ENCODE measurements around the gene FBXW9. TPM values are rescaled to one million over a fixed set of nuclear protein-coding genes. Genes with fewer than 3 reads are reported as not detected.

Gene FBXW9
- total and polyA plus RNA-seq, 2 of the 8 experiments (the other 6 are each of a cell fraction or from before 2014, with no cell fraction given) = 10.8 to 30.1 TPM

- Histone ChIP-seq H3K79me2 (ENCODE audit: control insufficient read depth in 1 of 2, insufficient read depth in 2 of 2, low read length in 2 of 2) (peaks cover 0 to 12% of the 10 kb centered on the region in 2 experiments; a peak in 2 of 4 replicates), H2BK15ac (ENCODE audit: low read length) (no peak overlapping the region), H4K20me1 (replicated peaks in 1 of 2; ENCODE audit: control insufficient read depth in 1 of 2, insufficient read depth in 2 of 2, low read length in 2 of 2) (peaks cover 3 to 23% of the 10 kb centered on the region in 2 experiments), H3K23ac (ENCODE audit: insufficient read length) (no peak overlapping the region), H3K9me3 (ENCODE audit: insufficient read depth in 2 of 2, low read depth in 1 of 2, low read length in 1 of 2) (no peaks in the 10 kb centered on the region; a peak in 1 of 4 replicates), H2BK20ac (ENCODE audit: low read length) (no peak overlapping the region), H4K5ac (ENCODE audit: insufficient read length, low read depth, low read length) (no peak overlapping the region), H2BK5ac (ENCODE audit: low read depth, low read length) (no peak overlapping the region), H3K18ac (ENCODE audit: extremely low read depth, low read length) (no peak overlapping the region), H3K36me3 (ENCODE audit: control insufficient read depth in 2 of 4, insufficient read depth in 4 of 4, low read length in 3 of 4) (peaks cover 36 to 57% (median 52%) of the 10 kb centered on the region in 4 experiments), H4K8ac (ENCODE audit: extremely low read depth, insufficient read depth, low read length) (no peak overlapping the region), H2BK12ac (ENCODE audit: low read depth, low read length) (no peak overlapping the region), H3K79me1 (ENCODE audit: low read depth, low read length) (peaks cover 9% of the 10 kb centered on the region; the same call in 1 of the 2 replicates), H4K91ac (replicated peaks; ENCODE audit: insufficient read length, low read length) (no peak overlapping the region), H3K14ac (ENCODE audit: insufficient read length) (no peak overlapping the region), H3K23me2 (ENCODE audit: low read depth, low read length) (0 out of 2 replicates have a peak, but pooled peaks cover under 1% of the 10 kb centered on the region), H2AK5ac (ENCODE audit: low read depth, low read length) (no peak overlapping the region), H3K4ac (replicated peaks; ENCODE audit: insufficient read length, low read depth, low read length) (no peak overlapping the region), H3K4me3 (ENCODE audit: extremely low read depth in 1 of 4, insufficient read depth in 2 of 4, low read depth in 3 of 4, low read length in 4 of 4) (no peak overlapping the region), H3K4me2 (ENCODE audit: insufficient read depth in 1 of 2, low read depth in 2 of 2, low read length in 2 of 2) (no peak overlapping the region), H2BK120ac (replicated peaks; ENCODE audit: low read depth, low read length) (no peak overlapping the region), H3K4me1 (replicated peaks in 1 of 4; ENCODE audit: control insufficient read depth in 3 of 4, insufficient read depth in 4 of 4, low read length in 3 of 4) (no peaks in the 10 kb centered on the region; a peak in 1 of 7 replicates), H3K9ac (replicated peaks in 1 of 4; ENCODE audit: extremely low read depth in 1 of 4, low read depth in 3 of 4, low read length in 3 of 4) (no peak overlapping the region), H2AFZ (ENCODE audit: low read length) (no peak overlapping the region), H3K27ac (ENCODE audit: low read depth, low read length) (no peak overlapping the region), H3K27me3 (replicated peaks in 1 of 4; ENCODE audit: control insufficient read depth in 3 of 4, extremely low read depth in 1 of 4, insufficient read depth in 3 of 4, low read length in 3 of 4) (no peaks in the 10 kb centered on the region), H3K56ac (replicated peaks; ENCODE audit: insufficient read length, low read depth, low read length) (no peak overlapping the region)
- DNase-seq (ENCODE audit: low read depth in 1 of 2, low spot score in 2 of 2) (no peak), FAIRE-seq (no peak)
- POLR2A ChIA-PET (ENCODE audit: partially characterized antibody) = interaction anchor here (0.9 to 4.4 kb wide), 4 partner anchors 9 to 51 kb away, joined by 3 to 31 read pairs (median 4); partner anchors contain the start of genes MAN2B1 and WDR83
- CTCF ChIA-PET (ENCODE audit: partially characterized antibody) = interaction anchor here (2.3 to 3.5 kb wide), 2 partner anchors 10 to 18 kb away, joined by 8 to 20 read pairs; no protein-coding TSS in a partner anchor
- TF ChIP-seq POLR2A (IDR thresholded peaks at IDR 0.05; ENCODE audit: control extremely low read depth in 1 of 2, low read depth in 2 of 2, low read length in 2 of 2) (0 out of 3 replicates have a peak, but pooled peaks of 1 of the 2 experiments have one; percentile 18), E2F6 (IDR thresholded peaks at IDR 0.05) (no peak)
- 96% methylated on average over 9 of the region's 10 CpGs; no CpG with 5 or more reads in 1 of the 2 experiments for WGBS, 2 experiments (ENCODE audit: extremely low coverage in 1 of 2, insufficient coverage in 1 of 2, insufficient read length in 1 of 2, insufficient replicate concordance in 2 of 2, low coverage in 1 of 2, low lambda C conversion rate in 2 of 2, missing lambda C conversion rate in 1 of 2)
These were observed 21.0 kb downstream of the FBXW9 start for GRCh38 chr19:12675399-12675798.

All from H1 (cell line).